MCF 10A (cell line): ENCODE results near the gene OTOA. TPM values are rescaled to one million over a fixed set of nuclear protein-coding genes. Genes with fewer than 3 reads are reported as not detected.

ENCODE experiments used
- BruUV-seq: library from RNA; stranded (reverse); fragments of 400-500 nt; replicated peaks from 2 replicates; lab custom pipeline; 2021; lab: Mats Ljungman, UMichigan
- CTCF ChIA-PET: fragments of 300-600 bp; sonication (Branson Sonifier 250); formaldehyde crosslinking; extraction: SDS; loops from one replicate; lab custom pipeline; 2021; ENCODE audit warnings: antibody characterized with exemption, inconsistent platforms; lab: Yijun Ruan, JAX
- POLR2A ChIA-PET: fragments of 300-600, 350-650 bp; sonication (Branson Sonifier 250); formaldehyde crosslinking; extraction: SDS; loops from one replicate; lab custom pipeline; 2020; ENCODE audit warnings: antibody characterized with exemption, inconsistent platforms; lab: Yijun Ruan, JAX
- DNase-seq: peaks from one replicate; pipeline ENCODE4 v3.0.0-alpha.2; 2018; ENCODE audit not compliant: unreplicated experiment
- H3K27ac Mint-ChIP-seq: one replicate; pipeline ENCODE4 v1.8.0; 2022; ENCODE audit warnings: mild to moderate bottlenecking, low read depth, mixed read lengths; ENCODE audit not compliant: unreplicated experiment
- H3K27me3 Mint-ChIP-seq: one replicate; pipeline ENCODE4 v1.8.0; 2022; ENCODE audit warnings: mixed read lengths; ENCODE audit not compliant: insufficient read depth, unreplicated experiment
- H3K36me3 Mint-ChIP-seq: one replicate; pipeline ENCODE4 v1.8.0; 2022; ENCODE audit warnings: mild to moderate bottlenecking, moderate library complexity, mixed read lengths; ENCODE audit not compliant: insufficient read depth, unreplicated experiment
- H3K4me1 Mint-ChIP-seq: one replicate; pipeline ENCODE4 v1.8.0; 2022; ENCODE audit warnings: mixed read lengths; ENCODE audit not compliant: insufficient read depth, unreplicated experiment
- H3K4me3 Mint-ChIP-seq: one replicate; pipeline ENCODE4 v1.8.0; 2022; ENCODE audit warnings: mild to moderate bottlenecking, moderate library complexity, mixed read lengths; ENCODE audit not compliant: unreplicated experiment
- H3K9me3 Mint-ChIP-seq: one replicate; pipeline ENCODE4 v1.8.0; 2022; ENCODE audit warnings: mixed read lengths; ENCODE audit not compliant: unreplicated experiment
- intact Hi-C: fragments of 100-400 bp; cut with micrococcal nuclease; formaldehyde crosslinking; loops from 2 replicates; pipeline ENCODE4 v1.14.1; 2022
- total RNA-seq: library from RNA; stranded (reverse); gene quantifications from 2 replicates; pipeline ENCODE4 v1.2.3, GENCODE V29; 2022
- TF ChIP-seq, protein P1 (sequence below): fragments of 200-600 bp; IDR thresholded peaks from one replicate; pipeline ENCODE4 v1.8.0; 2022; ENCODE audit warnings: antibody characterized with exemption, mild to moderate bottlenecking; ENCODE audit not compliant: unreplicated experiment

Gene OTOA
- total RNA-seq, 1 experiment from 2014 or later, result 0.12 TPM

- Mint-ChIP-seq H3K36me3 (peaks cover 40% of the 10 kb centered on the region), H3K4me3 (no peak overlapping the region), H3K9me3 (no peaks in the 10 kb centered on the region), H3K27me3 (no peaks in the 10 kb centered on the region), H3K27ac (no peak overlapping the region), H3K4me1 (no peaks in the 10 kb centered on the region)
- intact Hi-C loops, result no loop called here
- ChIA-PET POLR2A (interaction anchor here (0.7 to 0.9 kb wide), 2 partner anchors 18 to 21 kb away, joined by 3 read pairs; no protein-coding TSS in a partner anchor), CTCF (interaction anchor here (0.5 kb wide), 1 partner anchor 41 kb away, joined by 6 read pairs; no protein-coding TSS in a partner anchor)
- no peak for DNase-seq
- no TSS peak for BruUV-seq
- TF ChIP-seq, protein P1, sequence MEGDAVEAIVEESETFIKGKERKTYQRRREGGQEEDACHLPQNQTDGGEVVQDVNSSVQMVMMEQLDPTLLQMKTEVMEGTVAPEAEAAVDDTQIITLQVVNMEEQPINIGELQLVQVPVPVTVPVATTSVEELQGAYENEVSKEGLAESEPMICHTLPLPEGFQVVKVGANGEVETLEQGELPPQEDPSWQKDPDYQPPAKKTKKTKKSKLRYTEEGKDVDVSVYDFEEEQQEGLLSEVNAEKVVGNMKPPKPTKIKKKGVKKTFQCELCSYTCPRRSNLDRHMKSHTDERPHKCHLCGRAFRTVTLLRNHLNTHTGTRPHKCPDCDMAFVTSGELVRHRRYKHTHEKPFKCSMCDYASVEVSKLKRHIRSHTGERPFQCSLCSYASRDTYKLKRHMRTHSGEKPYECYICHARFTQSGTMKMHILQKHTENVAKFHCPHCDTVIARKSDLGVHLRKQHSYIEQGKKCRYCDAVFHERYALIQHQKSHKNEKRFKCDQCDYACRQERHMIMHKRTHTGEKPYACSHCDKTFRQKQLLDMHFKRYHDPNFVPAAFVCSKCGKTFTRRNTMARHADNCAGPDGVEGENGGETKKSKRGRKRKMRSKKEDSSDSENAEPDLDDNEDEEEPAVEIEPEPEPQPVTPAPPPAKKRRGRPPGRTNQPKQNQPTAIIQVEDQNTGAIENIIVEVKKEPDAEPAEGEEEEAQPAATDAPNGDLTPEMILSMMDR, result no peak
Observed at GRCh38 chr16:21619765-21620425, 43.9 kb upstream of the OTOA start.

DNA sequence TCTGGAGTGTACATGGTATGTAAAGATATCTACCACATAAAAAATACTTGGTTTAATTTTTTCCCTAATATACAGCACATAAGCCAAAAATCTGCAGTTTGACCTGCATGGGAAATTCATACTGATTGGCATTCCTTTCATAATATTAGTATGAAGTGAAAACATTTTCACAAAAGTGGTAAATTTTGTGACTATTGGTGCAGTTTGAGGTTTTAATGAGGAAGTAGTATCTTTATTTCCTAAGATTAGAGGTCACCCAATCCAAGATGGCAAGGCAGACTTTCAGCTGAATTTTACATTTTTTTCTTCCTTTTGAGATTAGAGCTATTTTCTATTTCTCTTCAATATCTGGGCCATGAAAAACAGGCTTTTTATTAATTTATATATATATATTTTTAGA is 43.2 kb upstream of the OTOA start:
- intact Hi-C loops, result no loop called here
- TF ChIP-seq, protein P1, result no peak
- BruUV-seq, result no TSS peak
- CTCF ChIA-PET, result interaction anchor here (0.5 kb wide), 1 partner anchor 42 kb away, joined by 6 read pairs; no protein-coding TSS in a partner anchor
- H3K4me3 Mint-ChIP-seq, result no peak overlapping the region
- H3K9me3 Mint-ChIP-seq, result no peaks in the 10 kb centered on the region
- POLR2A ChIA-PET, result interaction anchor here (0.9 kb wide), 1 partner anchor 22 kb away, joined by 3 read pairs; no protein-coding TSS in a partner anchor
- no peak for DNase-seq
- H3K4me1 Mint-ChIP-seq, result no peaks in the 10 kb centered on the region
- H3K27me3 Mint-ChIP-seq, result no peaks in the 10 kb centered on the region
- H3K27ac Mint-ChIP-seq, result peak overlapping the region; percentile 8
- peaks cover 44% of the 10 kb centered on the region for H3K36me3 Mint-ChIP-seq

- ChIA-PET CTCF (interaction anchor here (0.6 to 1.2 kb wide), 3 partner anchors 16 to 1004 kb away, joined by 3 to 4 read pairs (median 4); no protein-coding TSS in a partner anchor), POLR2A (interaction anchor here (1.0 to 1.4 kb wide), 4 partner anchors 10 to 24 kb away, joined by 3 to 5 read pairs (median 5); partner anchors contain the start of gene METTL9)
- no peaks in the 10 kb centered on the region for H3K27me3 Mint-ChIP-seq
- H3K4me3 Mint-ChIP-seq, result no peak overlapping the region
- intact Hi-C loops, result no loop called here
- peaks cover 11% of the 10 kb centered on the region for H3K4me1 Mint-ChIP-seq
- H3K36me3 Mint-ChIP-seq, result peaks cover 50% of the 10 kb centered on the region
- BruUV-seq, result no TSS peak
- TF ChIP-seq, protein P1, result no peak
- no peaks in the 10 kb centered on the region for H3K9me3 Mint-ChIP-seq
- H3K27ac Mint-ChIP-seq, result no peak overlapping the region
- no peak for DNase-seq
Observed at GRCh38 chr16:21622545-21622944, 41.2 kb upstream of the OTOA start.

DNA sequence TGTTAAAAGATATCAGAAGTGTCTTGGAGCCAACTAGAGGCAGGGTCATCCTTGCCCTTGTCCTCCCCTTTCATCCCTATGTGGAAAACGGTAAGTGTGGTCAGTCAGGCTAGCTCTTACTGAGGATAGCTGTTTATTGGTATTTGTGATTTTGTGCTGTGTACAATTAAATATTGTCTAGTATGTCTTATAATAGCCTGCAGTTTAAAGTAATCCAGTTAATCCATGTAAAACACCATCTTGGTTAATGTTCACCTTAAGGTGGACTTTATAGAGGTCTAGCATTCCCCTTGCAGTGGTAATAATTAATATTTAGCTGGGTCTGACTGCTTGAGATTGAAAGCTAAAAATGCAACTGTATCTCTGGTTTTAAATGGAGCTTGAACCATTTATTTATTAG is 38.7 kb upstream of the OTOA start:
- Mint-ChIP-seq H3K4me1 (peaks cover 11% of the 10 kb centered on the region), H3K27ac (no peak overlapping the region), H3K27me3 (no peaks in the 10 kb centered on the region), H3K4me3 (no peak overlapping the region), H3K9me3 (no peaks in the 10 kb centered on the region), H3K36me3 (peaks cover 34% of the 10 kb centered on the region)
- TF ChIP-seq, protein P1, result no peak
- no peak for DNase-seq
- CTCF ChIA-PET, result interaction anchor here (0.5 to 1.5 kb wide), 7 partner anchors 15 to 1667 kb away, joined by 3 to 11 read pairs (median 4); no protein-coding TSS in a partner anchor
- POLR2A ChIA-PET, result interaction anchor here (0.6 to 1.1 kb wide), 2 partner anchors 8 to 13 kb away, joined by 3 to 6 read pairs; no protein-coding TSS in a partner anchor
- no TSS peak for BruUV-seq
- intact Hi-C loops, result no loop called here
